Midbrain (tissue), 1 donor: ENCODE results near the gene MBP.

Experiments
- DNase-seq: peaks from one replicate; lab custom pipeline; 2025; lab: John Stamatoyannopoulos, UW

Gene MBP

DNA sequence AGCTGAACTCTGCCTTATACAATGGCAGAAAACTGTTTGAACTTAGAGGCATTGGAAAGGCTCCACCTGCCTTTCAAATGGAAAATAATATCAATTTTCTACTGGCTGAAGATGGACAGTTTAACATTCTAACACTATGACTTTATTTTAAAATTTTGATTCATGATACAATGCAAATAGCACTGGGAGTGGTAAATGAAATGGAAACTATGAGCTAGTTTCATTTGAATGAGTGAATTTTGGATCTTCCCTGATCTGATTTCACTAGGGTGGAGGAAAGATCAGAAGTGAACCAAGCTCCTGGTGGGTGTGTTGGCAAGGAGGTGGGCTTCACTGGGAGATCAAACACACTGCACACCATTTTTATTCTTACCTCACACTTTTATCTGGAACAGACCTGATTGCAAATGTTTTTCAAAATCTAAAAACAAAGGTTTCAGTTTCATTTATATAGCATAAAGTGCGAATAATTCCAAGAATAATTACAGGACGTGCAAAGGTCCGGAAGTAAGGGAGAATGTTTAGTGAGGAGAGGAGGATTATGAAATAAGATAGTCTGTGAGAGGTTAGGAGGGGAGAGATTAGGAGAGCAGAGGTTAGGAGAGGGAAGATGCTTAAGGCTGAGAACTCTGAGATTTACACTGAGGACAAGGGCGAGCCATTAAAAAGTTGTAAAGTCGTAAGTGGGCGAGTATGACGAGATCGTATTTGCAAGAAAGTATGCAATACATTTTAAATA lies 18.6 kb upstream of the MBP start:
- no peak for DNase-seq

DNA sequence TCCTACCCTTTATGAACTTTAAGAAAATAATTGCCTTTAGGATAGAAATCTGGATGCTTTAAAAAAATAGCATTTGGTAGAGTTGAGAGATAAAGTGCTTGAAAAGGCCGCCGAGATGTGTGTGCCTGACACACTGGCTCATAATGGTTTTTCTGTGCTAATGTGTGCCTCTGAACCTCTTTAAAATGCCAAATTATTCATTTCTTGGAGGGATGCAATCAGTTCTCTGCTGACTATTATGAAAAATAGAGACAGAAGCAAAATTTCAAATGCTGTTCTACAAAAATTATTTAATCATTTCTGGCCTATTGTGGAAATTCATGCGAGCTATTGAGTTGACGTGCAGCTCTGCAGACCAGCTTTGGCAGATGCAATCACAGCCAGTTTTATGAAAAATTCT lies 18.0 kb upstream of the MBP start:
- no peak for DNase-seq

DNA sequence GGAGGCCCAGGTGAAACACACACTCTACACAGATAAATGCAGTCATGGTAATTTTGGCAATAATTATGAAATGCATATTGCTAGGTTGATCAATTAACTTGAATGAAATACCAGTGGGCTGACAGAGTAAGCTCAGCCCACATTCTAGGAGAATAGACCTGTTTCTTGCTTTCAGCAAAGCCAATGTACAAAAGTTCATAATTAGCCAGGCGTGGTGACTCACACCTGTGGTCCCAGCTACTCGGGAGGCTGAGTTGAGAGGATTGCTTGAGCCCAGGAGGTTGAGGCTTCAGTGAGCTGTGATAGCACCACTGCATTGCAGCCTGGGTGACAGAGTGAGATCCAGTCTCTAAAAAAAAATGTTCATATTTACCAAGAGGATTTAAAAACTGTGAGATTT lies 15.7 kb upstream of the MBP start:
- no peak for DNase-seq

DNA sequence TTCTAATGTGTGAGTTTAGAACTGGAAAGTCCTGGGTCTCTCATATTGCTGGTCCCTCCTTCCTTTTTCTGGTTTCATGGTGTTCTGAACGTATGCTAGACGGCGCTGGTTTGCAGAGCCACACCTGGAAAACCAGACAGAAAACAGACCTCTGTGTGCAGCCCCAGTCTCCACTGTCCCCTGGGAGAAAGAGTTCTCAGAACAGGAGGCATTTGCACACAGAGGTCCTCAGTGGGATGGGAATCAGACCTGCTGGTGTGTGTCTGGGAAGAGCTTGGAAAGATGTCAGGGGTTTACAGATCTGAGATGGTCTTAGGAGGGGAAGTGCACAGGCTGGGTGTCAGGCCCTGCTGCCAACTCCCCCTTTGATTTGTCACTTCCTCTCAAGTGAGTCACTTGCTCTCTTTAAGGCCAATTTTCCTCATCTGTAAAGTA lies 14.9 kb upstream of the MBP start:
- DNase-seq, result no peak

DNA sequence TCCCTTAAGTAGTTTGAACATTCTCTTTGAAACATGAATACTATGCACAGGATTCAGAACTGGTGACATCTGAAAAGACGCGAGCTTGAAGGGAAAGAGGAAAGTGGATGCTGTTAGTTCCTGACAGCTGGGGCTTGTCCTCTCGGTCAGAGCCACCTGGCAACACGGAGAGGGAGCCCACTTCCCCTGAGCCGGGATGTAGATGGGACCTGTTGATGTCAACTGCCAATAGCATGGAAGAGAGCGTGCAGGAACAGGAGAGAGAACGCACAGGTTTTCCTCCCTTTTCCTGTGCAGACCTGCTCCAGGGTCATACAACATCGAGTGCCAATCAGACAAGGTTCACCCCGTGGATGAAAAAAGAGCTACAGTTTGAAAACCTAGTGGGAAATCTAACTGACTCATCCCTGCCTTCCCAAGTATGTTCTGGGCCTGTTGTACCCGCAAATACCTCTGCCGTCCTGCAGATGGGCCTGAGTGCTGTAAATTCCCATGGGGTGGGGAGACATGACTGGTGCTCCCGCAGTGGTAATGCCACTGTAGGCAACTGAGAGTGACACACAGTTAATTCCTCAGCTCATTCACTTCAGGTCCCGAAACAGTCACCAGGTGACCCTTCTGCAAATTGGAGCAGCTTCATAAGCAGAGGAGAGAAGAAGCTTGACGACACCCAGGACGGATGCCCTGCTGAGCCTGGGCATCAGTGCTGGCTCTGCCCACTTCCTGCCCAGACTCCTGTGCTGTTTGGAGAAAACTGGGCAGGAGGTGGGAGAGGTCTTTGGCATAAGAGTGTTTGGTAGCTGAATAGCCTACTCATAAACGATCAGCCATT lies 13.9 kb upstream of the MBP start:
- DNase-seq, result no peak

DNA sequence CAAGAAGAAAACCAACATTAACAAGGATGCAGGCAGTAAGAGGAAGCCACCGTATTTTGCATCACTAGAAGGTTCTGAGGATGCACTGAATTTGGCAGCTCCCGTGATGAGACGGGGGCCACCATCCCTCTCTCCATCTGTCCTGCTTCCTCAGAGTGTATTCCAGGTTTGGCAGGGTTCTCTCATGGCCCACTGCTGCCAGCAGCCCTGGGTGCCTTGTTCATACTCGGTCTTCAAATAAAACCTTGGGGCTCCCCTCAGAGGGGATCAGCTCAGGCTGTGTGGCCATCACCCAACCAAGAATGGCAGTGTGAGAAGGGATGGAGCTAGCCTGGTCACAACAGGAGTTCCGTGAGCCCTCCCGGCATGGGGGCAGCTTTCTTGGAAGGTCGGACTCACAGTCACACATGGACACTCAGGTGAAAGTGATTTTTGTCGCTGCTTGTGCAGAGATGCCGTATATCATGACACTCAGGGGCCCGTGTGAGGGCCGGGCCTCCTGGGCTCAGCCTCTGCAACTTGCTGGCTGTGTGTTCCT lies 12.8 kb upstream of the MBP start:
- DNase-seq, result no peak

DNA sequence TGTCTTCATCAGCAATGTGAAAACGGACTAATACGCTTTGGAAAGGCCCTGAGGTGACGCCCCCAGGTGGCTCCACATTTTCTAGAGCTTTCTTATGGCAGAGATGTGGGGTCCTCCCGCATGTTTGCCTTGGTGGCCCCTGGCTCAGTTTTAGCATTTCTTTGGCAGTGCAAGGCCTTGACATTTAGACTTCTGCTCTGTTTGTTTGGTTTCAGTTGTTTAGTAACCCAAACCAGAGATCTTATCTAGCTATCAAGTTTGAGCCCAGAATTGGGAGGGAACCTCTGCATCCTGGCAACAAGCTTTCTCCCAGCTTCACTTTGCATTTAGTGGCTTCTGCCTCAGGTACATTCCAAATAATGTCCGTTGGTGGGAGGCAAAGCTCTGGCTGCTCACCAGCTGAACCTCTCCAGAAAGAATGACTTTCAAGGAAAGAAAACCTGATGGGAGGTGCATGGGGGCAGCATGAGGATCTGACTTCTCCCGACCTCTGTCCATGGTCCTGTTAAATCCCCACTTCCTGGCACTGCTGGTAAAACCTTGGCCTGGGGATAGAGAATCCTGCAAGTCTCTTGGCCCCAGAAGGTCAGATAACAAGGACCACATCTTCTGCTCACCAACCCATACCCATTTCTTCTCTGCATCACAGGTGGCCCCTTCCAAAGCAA lies 12.0 kb upstream of the MBP start:
- DNase-seq, result no peak

DNA sequence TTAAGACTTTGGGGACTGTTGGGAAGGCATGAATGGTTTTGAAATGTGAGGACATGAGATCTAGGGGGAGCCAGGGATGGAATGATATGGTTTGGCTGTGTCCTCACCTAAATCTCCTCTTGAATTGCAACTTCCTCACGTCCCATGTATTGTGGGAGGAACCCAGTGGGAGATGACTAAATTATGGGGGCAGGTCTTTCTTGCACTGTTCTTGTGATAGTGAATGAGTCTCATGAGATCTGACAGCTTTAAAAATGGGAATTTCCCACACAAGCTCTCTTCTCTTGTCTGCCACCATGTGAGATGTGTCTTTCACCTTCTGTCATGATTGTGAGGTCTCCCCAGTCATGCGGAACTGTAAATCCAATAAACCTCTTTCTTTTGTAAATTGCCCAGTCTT lies 11.5 kb upstream of the MBP start:
- DNase-seq, result no peak

DNA sequence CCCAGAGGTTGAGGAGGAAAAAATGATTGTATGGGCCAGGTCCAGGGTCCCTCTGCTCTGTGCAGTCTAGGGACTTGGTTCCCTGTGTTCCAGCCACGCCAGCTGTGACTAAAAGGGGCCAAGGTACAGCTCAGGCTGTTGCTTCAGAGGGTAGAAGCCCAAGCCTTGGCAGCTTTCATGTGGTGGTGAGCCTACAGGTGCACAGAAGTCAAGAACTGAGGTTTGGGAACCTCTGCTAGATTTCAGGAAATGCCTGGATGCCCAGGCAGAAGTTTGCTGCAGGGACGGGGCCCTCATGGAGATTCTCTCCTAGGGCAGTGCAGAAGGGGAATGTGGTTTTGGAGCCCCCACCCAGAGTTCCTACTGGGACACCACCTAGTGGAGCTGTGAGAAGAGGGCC lies 10.6 kb upstream of the MBP start:
- no peak for DNase-seq

DNA sequence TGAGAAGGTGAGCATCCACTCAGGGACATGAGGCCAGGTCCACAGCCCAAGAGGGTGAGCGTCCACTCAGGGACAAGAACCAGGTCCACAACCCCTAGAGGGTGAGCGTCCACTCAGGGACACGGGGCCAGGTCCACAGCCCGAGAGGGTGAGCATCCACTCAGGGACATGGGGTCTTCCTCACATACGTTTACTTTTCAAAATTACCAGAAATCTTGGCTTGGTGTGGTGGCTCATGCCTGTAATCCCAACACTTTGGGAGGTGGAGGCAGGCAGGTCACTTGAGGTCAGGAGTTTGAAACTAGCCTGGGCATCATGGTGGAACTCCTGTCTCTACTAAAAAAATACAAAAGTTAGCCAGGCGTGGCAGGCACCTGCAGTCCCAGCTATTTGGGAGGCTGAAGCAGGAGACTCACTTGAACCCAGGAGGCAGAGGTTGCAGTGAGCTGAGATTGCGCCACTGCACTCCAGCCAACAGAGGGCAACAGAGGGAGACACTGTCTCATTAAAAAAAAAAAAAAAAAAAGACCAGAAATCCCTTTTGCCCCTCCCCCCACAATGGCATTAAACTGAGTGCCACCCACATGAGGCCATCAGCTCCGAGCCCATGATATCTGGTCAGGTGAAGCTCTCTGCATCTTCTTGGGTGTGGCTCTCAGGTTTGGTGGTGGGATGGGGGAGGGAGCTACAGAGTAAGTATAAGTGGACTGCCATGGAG lies 9.0 kb upstream of the MBP start:
- no peak for DNase-seq

DNA sequence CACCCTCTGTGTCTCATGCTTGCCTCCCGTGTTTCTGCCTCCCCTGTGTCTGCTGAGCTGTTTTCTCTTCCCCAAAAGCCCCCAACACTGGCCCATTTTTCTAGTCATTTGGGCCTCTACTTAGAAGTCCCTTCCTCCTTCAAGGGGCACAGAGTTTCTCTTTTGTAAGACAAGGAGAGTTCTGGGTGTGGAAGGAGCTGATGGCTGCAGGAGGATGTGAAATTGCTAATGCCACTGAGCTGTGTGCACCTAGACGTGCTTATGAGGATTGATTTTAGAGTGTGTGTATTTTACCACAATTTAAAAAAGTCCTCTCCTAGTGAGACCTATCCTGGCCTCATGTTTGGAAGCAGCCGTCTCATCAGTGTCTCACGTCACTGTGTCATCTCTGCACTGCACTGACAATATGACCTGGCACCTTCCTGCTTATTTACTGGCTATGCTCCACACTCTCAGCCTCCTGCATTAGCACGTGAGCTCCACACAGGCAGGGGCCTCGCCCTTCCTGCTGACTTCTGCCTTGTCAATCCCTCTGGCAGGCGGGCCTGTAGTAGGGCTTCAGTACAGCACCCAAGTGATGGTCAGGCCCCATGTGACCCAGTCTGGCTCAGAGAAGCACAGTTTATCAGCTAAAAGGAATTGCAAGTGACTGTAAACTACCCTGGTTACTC lies 8.0 kb upstream of the MBP start:
- no peak for DNase-seq

DNA sequence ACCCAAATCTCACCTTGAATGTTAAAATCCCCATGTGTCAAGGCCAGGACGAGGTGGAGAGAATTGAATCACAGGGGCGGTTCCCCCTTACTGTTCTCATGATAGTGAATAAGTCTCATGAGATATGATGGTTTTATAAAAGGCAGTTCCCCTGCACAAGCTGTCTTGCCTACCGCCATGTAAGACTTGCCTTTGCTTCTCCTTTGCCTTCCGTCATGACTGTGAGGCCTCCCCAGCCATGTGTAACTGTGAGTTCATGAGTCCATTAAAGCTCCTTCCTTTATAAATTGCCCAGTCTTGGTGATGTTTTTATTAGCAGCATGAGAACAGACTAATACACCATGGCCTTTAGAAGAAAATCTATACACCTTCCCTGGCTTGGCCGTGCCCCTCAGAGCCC lies 7.4 kb upstream of the MBP start:
- no peak for DNase-seq

DNA sequence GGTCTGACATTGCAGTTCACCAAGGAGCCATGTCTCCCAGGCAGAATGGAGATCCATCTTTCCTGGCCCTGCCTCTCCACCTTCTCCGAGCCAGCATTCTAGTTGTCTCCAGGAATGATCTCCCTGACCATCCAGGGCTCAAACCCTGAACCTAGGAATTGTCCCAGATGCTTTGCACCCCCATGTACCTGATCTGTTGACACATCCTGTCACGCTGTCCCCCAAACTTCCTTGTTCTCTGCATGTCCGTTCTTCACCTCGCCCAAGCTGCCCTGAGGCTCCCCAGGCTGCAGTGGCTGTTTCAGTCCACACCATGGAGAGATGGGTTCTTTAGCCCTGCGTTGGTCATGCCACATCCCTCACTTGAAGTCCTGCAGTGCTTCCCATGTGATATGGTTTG lies 7.0 kb upstream of the MBP start:
- no peak for DNase-seq

DNA sequence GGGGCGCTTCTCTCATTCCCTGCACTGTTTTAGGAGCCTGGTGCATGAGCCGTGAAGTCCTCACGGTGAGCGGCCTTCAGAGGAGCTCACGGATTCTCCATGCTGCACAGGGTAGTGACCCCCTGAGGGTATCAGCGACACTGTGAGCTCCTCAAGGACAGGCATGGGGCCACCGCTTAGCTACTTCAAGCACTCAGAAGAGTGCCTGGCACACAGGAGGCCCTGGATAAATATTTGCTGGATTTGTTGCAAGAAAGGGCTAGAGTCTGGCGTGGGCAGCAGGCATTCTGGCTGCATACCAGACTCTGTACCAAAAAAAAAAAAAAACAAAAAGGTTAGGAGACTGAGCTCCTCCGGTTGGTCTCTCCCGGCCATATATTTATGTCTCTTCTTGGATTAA lies 5.7 kb upstream of the MBP start:
- DNase-seq, result no peak

DNA sequence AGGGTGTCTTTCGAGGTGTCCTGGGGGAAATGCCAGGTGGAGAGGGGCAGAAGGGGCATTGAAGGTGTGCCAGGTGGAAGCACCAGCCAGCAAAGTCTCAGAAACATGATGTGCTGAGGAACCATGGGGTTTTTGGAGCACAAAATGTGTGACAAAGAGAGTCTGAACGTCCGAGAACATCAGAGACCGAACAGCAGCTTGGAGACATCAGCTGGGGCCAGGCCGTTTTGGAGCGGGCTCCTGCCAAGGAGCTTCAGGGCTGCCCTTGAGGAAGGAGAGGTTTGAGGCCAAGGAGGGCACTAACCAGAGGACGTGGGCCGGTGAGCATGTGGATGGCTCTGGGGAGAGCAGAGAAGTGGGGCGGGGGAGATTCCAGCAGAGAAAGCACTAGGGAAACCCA lies 5.3 kb upstream of the MBP start:
- no peak for DNase-seq

DNA sequence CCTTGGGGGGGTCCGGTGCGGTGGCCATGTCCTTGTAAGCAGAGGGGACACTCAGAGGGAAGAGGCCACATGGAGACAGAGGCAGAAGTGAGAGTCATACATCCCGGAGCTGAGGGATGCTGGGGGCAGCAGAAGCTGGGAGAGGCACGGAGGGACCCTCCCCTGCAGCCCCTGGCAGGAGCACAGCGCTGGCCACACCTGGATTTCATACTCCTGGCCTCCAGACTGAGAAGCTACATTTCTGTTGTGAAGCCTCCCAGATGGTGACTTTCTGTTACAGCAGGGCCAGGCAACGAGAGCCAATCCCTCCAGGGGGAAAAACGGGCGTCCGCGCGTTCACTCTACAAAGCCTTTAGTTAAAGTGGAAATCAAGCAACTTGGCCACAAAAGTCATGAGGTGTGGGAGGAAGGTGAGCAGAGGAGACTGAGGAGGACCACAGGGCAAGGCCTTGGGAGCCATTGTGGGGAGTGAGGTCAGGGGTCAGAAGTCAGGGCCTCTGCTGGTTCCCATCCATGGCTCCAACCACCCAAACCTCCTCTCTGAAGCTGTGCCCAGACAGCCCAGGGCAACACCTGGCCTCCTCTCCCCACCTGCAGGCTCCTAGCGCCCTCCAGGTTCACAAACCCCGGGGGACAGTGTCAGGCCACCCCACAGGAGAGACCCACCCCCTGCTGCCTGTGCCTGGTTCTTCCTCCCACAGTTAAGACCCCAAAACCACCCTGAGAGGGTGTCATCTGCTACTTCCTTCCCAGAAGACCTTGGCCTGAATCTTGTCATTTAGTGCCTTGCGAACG lies 4.5 kb upstream of the MBP start:
- no peak for DNase-seq

DNA sequence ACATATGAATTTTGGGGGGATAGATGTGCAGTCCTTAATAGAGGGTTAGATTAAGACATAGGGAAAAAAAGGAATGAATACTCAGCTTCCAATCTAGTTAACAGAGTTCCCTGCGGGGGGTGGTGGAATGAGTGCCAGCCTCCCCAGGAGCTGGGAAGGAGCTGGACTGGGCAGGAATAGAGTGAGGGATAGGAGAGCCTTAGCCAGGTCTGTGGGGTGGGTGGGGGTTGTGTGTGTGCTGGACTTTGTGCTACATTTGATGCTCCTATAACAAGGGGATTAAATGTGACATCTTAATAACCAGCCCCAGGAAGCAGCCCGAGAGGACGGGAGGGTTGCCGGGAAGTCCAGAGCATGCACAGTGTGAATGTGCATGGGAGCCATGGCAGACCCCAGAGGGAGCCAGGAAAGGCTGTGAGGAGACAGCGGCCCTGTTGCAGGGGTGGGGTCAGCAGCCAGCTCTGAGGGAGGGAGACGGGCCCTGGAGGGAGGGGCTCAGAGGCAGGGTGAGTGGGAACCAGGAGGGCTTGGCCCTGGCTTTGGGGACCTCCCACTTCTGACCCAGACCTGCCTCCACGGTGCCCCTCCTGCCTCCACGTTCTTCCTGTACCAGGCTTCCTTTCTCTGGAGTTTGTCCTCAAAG lies 3.6 kb upstream of the MBP start:
- DNase-seq, result no peak

DNA sequence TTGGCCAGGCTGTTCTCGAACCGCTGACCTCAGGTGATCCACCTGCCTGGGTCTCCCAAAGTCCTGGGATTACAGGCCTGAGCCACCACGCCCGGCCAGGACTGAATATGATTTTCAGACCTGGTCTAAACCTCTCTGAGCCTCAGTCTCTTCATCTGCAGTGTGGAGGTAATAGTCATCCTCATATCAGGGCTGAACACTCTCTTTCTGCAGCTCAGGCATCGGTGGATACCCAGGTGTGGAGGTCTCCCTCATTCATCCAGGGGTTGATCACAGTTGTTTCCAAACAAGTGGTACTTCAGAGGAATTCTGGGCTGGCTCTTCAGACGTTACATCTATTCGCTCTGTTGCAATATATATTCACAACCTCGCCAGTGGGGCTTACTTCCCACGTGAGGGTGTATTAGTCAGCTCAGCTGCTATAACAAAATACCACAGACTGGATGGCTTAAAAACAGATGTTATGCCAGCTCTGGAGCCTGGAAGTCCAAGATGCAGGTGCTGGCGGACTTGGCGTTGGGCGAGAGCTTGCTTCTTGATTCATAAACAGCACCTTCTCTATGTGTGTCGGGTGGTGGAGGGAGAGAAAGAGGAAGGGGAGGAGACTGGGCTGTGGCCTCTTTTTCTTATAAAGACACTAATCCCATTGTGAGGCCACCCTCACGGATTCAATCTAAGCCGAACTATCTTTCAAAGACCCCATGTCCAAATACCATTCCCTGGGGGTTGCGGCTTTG lies 2.9 kb upstream of the MBP start:
- DNase-seq, result no peak

DNA sequence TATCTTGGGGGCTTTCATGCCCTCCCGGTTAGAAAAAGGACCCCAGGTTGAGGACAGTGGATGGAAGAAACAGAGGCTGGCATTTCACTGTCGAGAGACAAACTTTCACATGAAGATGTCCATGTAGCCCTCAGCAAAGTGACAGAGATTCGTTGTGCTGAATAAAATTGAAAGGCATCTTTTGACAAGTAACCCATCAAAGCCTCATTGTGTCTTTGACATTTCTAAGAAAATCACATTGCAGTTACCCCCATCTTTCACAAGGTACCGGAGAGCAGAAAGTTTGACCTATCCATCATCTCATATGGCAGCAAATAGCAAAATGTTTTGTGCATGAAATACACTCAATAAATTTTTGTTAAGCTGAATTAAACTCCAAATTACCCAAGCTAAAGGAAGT lies 2.0 kb upstream of the MBP start:
- DNase-seq, result no peak
